Measurements from ENCODE around the gene PTDSS2. TPM values are rescaled to one million over a fixed set of nuclear protein-coding genes. Genes with fewer than 3 reads are reported as not detected.

Gene PTDSS2
- total and polyA plus RNA-seq, 2 of the 4 experiments (the other 2 are of a cell fraction) = 23.5 to 26.6 TPM

DNA sequence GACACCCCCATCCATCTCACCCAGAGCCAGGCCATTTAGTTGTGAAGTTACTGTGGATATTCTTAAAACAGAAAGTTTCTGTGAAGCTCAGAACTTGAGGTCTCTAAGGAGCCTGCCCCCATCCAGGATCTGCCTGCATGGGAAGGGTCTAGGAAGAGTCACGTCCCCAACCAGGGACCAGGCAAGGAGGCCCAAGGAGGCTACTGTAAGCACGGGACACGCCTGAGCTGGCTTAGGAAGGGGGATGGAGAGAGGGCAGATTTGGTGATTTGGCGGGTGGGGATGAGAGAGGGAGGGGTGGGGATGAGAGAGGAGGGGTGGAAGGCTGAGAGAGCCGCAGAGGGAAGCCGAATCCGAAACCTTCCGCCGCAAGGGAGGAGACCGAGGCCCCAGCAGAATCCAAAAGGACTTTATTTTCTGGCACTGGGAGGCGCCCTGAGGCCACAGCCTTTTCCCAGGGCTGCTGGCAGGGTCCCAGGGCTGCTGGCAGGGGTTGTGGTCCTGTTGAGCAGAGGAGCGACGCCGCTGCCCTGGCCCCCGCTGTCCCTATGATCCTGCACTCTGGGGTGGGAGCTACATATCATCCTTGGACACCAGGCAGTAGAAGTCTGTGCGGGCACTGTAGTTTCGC is 44.6 kb upstream of the PTDSS2 start:
- Histone ChIP-seq H3K36me3 (ENCODE audit: control insufficient read depth, insufficient read depth, low read length) (no peaks in the 10 kb centered on the region), H3K4me2 (ENCODE audit: low read depth, low read length) (no peak overlapping the region), H2BK15ac (ENCODE audit: low read depth, low read length) (no peak overlapping the region), H3K79me1 (ENCODE audit: low read depth in 1 of 2, low read length in 2 of 2) (no peaks in the 10 kb centered on the region), H4K91ac (ENCODE audit: insufficient read depth, low read depth, low read length) (no peak overlapping the region), H3K18ac (ENCODE audit: low read depth, low read length) (no peak overlapping the region), H2AFZ (replicated peaks; ENCODE audit: low read length, poor library complexity) (no peak overlapping the region), H2AK5ac (ENCODE audit: low read depth, low read length) (no peak overlapping the region), H2BK5ac (ENCODE audit: low read depth, low read length, poor library complexity, severe bottlenecking) (no peak overlapping the region), H2BK20ac (ENCODE audit: low read depth, low read length) (no peak overlapping the region), H3K9ac (ENCODE audit: low read depth, low read length) (no peak overlapping the region), H3K27ac (ENCODE audit: insufficient read depth, low read length) (no peak overlapping the region), H4K20me1 (ENCODE audit: insufficient read depth, low read length) (no peaks in the 10 kb centered on the region), H3K23ac (ENCODE audit: low read depth, low read length) (no peak overlapping the region), H3K9me3 (ENCODE audit: control insufficient read depth, insufficient read depth, low read length) (no peaks in the 10 kb centered on the region), H3K4ac (ENCODE audit: low read depth, low read length) (no peak overlapping the region), H3K4me3 (ENCODE audit: insufficient read depth, low read depth, low read length) (no peak overlapping the region), H3K14ac (replicated peaks; ENCODE audit: low read depth, low read length) (no peak overlapping the region), H3K56ac (ENCODE audit: extremely low read depth, insufficient read depth, low read length) (no peak overlapping the region), H3K4me1 (ENCODE audit: control insufficient read depth, insufficient read depth, low read length) (peaks cover 3% of the 10 kb centered on the region; the same call in 1 of the 2 replicates), H2AK9ac (replicated peaks; ENCODE audit: low read depth, low read length, poor library complexity) (no peak overlapping the region), H4K8ac (ENCODE audit: low read depth in 2 of 2, low read length in 2 of 2) (no peak overlapping the region), H3K27me3 (ENCODE audit: control insufficient read depth, insufficient read depth, low read length) (peaks cover 4% of the 10 kb centered on the region; the same call in 1 of the 2 replicates), H4K5ac (ENCODE audit: low read depth, low read length) (no peak overlapping the region), H3K9me1 (ENCODE audit: insufficient read depth, low read length) (no peaks in the 10 kb centered on the region), H2BK120ac (ENCODE audit: low read depth, low read length) (no peak overlapping the region)
- 70% methylated on average over 6 of the region's 17 CpGs; no CpG with 5 or more reads in 1 of the 2 experiments for WGBS, 2 experiments (ENCODE audit: extremely low coverage in 2 of 2, insufficient read length in 1 of 2)
- ATAC-seq (ENCODE audit: low read depth) (no peak), DNase-seq (no peak)
- POLR2A ChIA-PET (ENCODE audit: unreplicated experiment) = no interaction called here
- no TSS peak for BruUV-seq (replicated peaks)
- dilution Hi-C loops (cut with HindIII; ENCODE audit: low sequenced_read_pairs, unreplicated experiment) = no loop called here
- CTCF ChIA-PET = no interaction called here
- in situ Hi-C loops (cut with MboI; ENCODE audit: low sequenced_read_pairs) = no loop called here
- intact Hi-C loops (cut with micrococcal nuclease) = no loop called here
- TF ChIP-seq, protein P1, sequence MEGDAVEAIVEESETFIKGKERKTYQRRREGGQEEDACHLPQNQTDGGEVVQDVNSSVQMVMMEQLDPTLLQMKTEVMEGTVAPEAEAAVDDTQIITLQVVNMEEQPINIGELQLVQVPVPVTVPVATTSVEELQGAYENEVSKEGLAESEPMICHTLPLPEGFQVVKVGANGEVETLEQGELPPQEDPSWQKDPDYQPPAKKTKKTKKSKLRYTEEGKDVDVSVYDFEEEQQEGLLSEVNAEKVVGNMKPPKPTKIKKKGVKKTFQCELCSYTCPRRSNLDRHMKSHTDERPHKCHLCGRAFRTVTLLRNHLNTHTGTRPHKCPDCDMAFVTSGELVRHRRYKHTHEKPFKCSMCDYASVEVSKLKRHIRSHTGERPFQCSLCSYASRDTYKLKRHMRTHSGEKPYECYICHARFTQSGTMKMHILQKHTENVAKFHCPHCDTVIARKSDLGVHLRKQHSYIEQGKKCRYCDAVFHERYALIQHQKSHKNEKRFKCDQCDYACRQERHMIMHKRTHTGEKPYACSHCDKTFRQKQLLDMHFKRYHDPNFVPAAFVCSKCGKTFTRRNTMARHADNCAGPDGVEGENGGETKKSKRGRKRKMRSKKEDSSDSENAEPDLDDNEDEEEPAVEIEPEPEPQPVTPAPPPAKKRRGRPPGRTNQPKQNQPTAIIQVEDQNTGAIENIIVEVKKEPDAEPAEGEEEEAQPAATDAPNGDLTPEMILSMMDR (conservative IDR thresholded peaks at IDR 0.05; ENCODE audit: low read depth, low read length) = 0 out of 2 replicates have a peak, but pooled peaks have one; percentile 4
- TF ChIP-seq RCOR1 (IDR thresholded peaks at IDR 0.05; ENCODE audit: insufficient replicate concordance, low read length) (no peak), CEBPB (IDR thresholded peaks at IDR 0.05; ENCODE audit: low read depth, low read length) (no peak)
